H9 (cell line): ENCODE data around the gene UBE2V1. TPM values are rescaled to one million over a fixed set of nuclear protein-coding genes. Genes with fewer than 3 reads are reported as not detected.

Source experiments
- DNase-seq: peaks from one replicate; pipeline ENCODE4 v3.0.0-alpha.2; 2017
- H2AFZ ChIP-seq: one replicate; pipeline ENCODE4 v1.6.1; 2013; ENCODE audit warnings: mild to moderate bottlenecking, low read length, control low read depth, moderate library complexity
- H2AK5ac ChIP-seq: 2 replicates; pipeline ENCODE4 v1.6.1; 2013; ENCODE audit warnings: low read length, control low read depth, mixed read lengths; ENCODE audit not compliant: insufficient read length
- H2BK120ac ChIP-seq: one replicate; pipeline ENCODE4 v1.6.1; 2013; ENCODE audit warnings: low read depth, mild to moderate bottlenecking, low read length, control low read depth, inconsistent platforms; ENCODE audit not compliant: poor library complexity, severe bottlenecking
- H2BK12ac ChIP-seq: 2 replicates; pipeline ENCODE4 v1.6.1; 2013; ENCODE audit warnings: low read length, control low read depth, mixed read lengths, low read depth; ENCODE audit not compliant: insufficient read length
- H2BK15ac ChIP-seq: 2 replicates; pipeline ENCODE4 v1.6.1; 2013; ENCODE audit warnings: low read depth, low read length, control low read depth
- H2BK20ac ChIP-seq: one replicate; pipeline ENCODE4 v1.6.1; 2013; ENCODE audit warnings: low read depth, mild to moderate bottlenecking, low read length, control low read depth, inconsistent platforms; ENCODE audit not compliant: poor library complexity, severe bottlenecking
- H2BK5ac ChIP-seq: 2 replicates; pipeline ENCODE4 v1.6.1; 2013; ENCODE audit warnings: low read length, control low read depth, mixed read lengths; ENCODE audit not compliant: insufficient read length
- H3K14ac ChIP-seq: 2 replicates; pipeline ENCODE4 v1.6.1; 2013; ENCODE audit warnings: low read length, control low read depth; ENCODE audit not compliant: insufficient read depth
- H3K18ac ChIP-seq: 2 replicates; pipeline ENCODE4 v1.6.1; 2013; ENCODE audit warnings: low read depth, mild to moderate bottlenecking, mixed read lengths, low read length, control low read depth; ENCODE audit not compliant: insufficient read length
- H3K23ac ChIP-seq: 2 replicates; pipeline ENCODE4 v1.6.1; 2013; ENCODE audit warnings: low read length, control low read depth, mixed read lengths, low read depth; ENCODE audit not compliant: insufficient read length
- H3K23me2 ChIP-seq: 2 replicates; pipeline ENCODE4 v1.6.1; 2013; ENCODE audit warnings: low read depth, mild to moderate bottlenecking, mixed read lengths, low read length, control low read depth; ENCODE audit not compliant: insufficient read length, poor library complexity, severe bottlenecking
- H3K27ac ChIP-seq: 2 replicates; pipeline ENCODE4 v1.5.1; 2013; ENCODE audit warnings: low read length, control low read depth, mixed read lengths, low read depth; ENCODE audit not compliant: insufficient read length
- H3K27me3 ChIP-seq: 2 replicates; pipeline ENCODE4 v1.6.1; 2013; ENCODE audit warnings: low read length, control low read depth, inconsistent platforms; ENCODE audit not compliant: insufficient read depth
- H3K4ac ChIP-seq: 2 replicates; pipeline ENCODE4 v1.6.1; 2013; ENCODE audit warnings: low read depth, mild to moderate bottlenecking, control low read depth, inconsistent platforms, low read length, moderate library complexity
- H3K4me1 ChIP-seq: 2 replicates; pipeline ENCODE4 v1.6.1; 2013; ENCODE audit warnings: low read length, control low read depth, inconsistent platforms; ENCODE audit not compliant: insufficient read depth
- H3K4me2 ChIP-seq: 2 replicates; pipeline ENCODE4 v1.6.1; 2013; ENCODE audit warnings: low read length, control low read depth, mixed read lengths; ENCODE audit not compliant: insufficient read length, insufficient read depth
- H3K56ac ChIP-seq: 2 replicates; pipeline ENCODE4 v1.6.1; 2013; ENCODE audit warnings: low read depth, mild to moderate bottlenecking, mixed read lengths, low read length, control low read depth; ENCODE audit not compliant: insufficient read length
- H3K79me1 ChIP-seq: 2 replicates; pipeline ENCODE4 v1.6.1; 2013; ENCODE audit warnings: low read depth, mild to moderate bottlenecking, moderate library complexity, low read length, control low read depth, inconsistent platforms; ENCODE audit not compliant: insufficient read depth, poor library complexity, severe bottlenecking
- H3K79me2 ChIP-seq: 2 replicates; pipeline ENCODE4 v1.6.1; 2013; ENCODE audit warnings: low read length, control low read depth, inconsistent platforms; ENCODE audit not compliant: insufficient read depth
- H3K9ac ChIP-seq: 2 replicates; pipeline ENCODE4 v1.6.1; 2013; ENCODE audit warnings: low read length, control low read depth, mixed read lengths; ENCODE audit not compliant: insufficient read length; ENCODE audit errors: extremely low read depth
- H3K9me3 ChIP-seq: one replicate; pipeline ENCODE4 v1.6.1; 2013; ENCODE audit warnings: low read depth, low read length, inconsistent platforms; ENCODE audit not compliant: control insufficient read depth
- H3T11ph ChIP-seq: one replicate; pipeline ENCODE4 v1.6.1; 2013; ENCODE audit warnings: mild to moderate bottlenecking, low read length, control low read depth, inconsistent platforms
- H4K20me1 ChIP-seq: one replicate; pipeline ENCODE4 v1.6.1; 2013; ENCODE audit not compliant: control insufficient read depth, insufficient read length, insufficient read depth
- H4K5ac ChIP-seq: 2 replicates; pipeline ENCODE4 v1.6.1; 2013; ENCODE audit warnings: low read depth, mild to moderate bottlenecking, mixed read lengths, low read length, control low read depth; ENCODE audit not compliant: insufficient read length
- H4K8ac ChIP-seq: replicated peaks from 2 replicates; pipeline ENCODE4 v1.6.1; 2013; ENCODE audit warnings: low read length, control low read depth, mixed read lengths, low read depth; ENCODE audit not compliant: insufficient read length
- H4K91ac ChIP-seq: 2 replicates; pipeline ENCODE4 v1.6.1; 2013; ENCODE audit warnings: low read depth, mild to moderate bottlenecking, moderate library complexity, mixed read lengths, low read length, control low read depth; ENCODE audit not compliant: insufficient read length
- H3K27ac Mint-ChIP-seq, 3 experiments: 2 replicates in 2 of 3; 3 replicates in 1 of 3; pipeline ENCODE4 v1.8.0; 2020 to 2021; ENCODE audit warnings: mixed read lengths in 3 of 3, mild to moderate bottlenecking in 1 of 3, moderate library complexity in 1 of 3
- H3K27me3 Mint-ChIP-seq: 2 replicates; pipeline ENCODE4 v1.8.0; 2021; ENCODE audit warnings: low read depth, mild to moderate bottlenecking, moderate library complexity, mixed read lengths
- H3K36me3 Mint-ChIP-seq, 3 experiments: 2 replicates in 2 of 3; 3 replicates in 1 of 3; pipeline ENCODE4 v1.8.0; 2020 to 2021; ENCODE audit warnings: low read depth in 3 of 3, mixed read lengths in 3 of 3; ENCODE audit not compliant: insufficient read depth in 1 of 3
- H3K4me1 Mint-ChIP-seq, 2 experiments: 2 replicates each; pipeline ENCODE4 v1.8.0; 2020; ENCODE audit warnings: mixed read lengths in 2 of 2
- H3K4me3 Mint-ChIP-seq, 2 experiments: 2 replicates in 1 of 2; 3 replicates in 1 of 2; pipeline ENCODE4 v1.8.0; 2020 to 2021; ENCODE audit warnings: mild to moderate bottlenecking in 2 of 2, mixed read lengths in 2 of 2, moderate library complexity in 1 of 2
- H3K9me3 Mint-ChIP-seq, 2 experiments: 2 replicates in 1 of 2; 3 replicates in 1 of 2; pipeline ENCODE4 v1.8.0; 2020; ENCODE audit warnings: mild to moderate bottlenecking in 2 of 2, mixed read lengths in 2 of 2, moderate library complexity in 1 of 2
- CTCF ChIP-seq: fragments of 200-600 bp; sonication (generic); conservative IDR thresholded peaks from 3 replicates; pipeline ENCODE4 v1.8.0; 2021; ENCODE audit warnings: antibody characterized with exemption, mild to moderate bottlenecking
- WGBS: extraction: QIAGEN DNeasy Blood & Tissue Kit; methylation state at CpG from one replicate; pipeline ENCODE4 v1.1.7; 2013; ENCODE audit warnings: missing lambda C conversion rate, low lambda C conversion rate, mixed read lengths; ENCODE audit not compliant: insufficient read length; ENCODE audit errors: extremely low coverage; 5-methylcytosine and 5-hydroxymethylcytosine counted together
- total RNA-seq: library from RNA; stranded (reverse); gene quantifications from 2 replicates; pipeline ENCODE4 v1.2.1, GENCODE V29; 2021

The UBE2V1 gene
- total RNA-seq, 1 experiment from 2014 or later, result 152 TPM

- no peaks in the 10 kb centered on the region for H3K9me3 ChIP-seq
- no peak overlapping the region for H2BK5ac ChIP-seq
- no peak overlapping the region for H2BK12ac ChIP-seq
- no peaks in the 10 kb centered on the region for H3K79me2 ChIP-seq
- H2AK5ac ChIP-seq, result no peak overlapping the region
- H3K18ac ChIP-seq, result no peak overlapping the region
- DNase-seq, result no peak
- H4K5ac ChIP-seq, result no peak overlapping the region
- H3T11ph ChIP-seq, result no peak overlapping the region
- H3K4me1 ChIP-seq, result no peaks in the 10 kb centered on the region
- H3K36me3 Mint-ChIP-seq, result no peaks in the 10 kb centered on the region
- no peak overlapping the region for H3K4me3 Mint-ChIP-seq
- no peaks in the 10 kb centered on the region; a peak in 1 of 5 replicates for H3K9me3 Mint-ChIP-seq
- no peaks in the 10 kb centered on the region for H3K27me3 ChIP-seq
- no peak overlapping the region for H4K8ac ChIP-seq
- no peak overlapping the region for H4K91ac ChIP-seq
- H3K23me2 ChIP-seq, result no peaks in the 10 kb centered on the region
- no CpG with 5 or more reads among the region's 3 CpGs for WGBS
- H3K23ac ChIP-seq, result no peak overlapping the region
- H3K56ac ChIP-seq, result no peak overlapping the region
- no peak overlapping the region for H3K9ac ChIP-seq
- no peak overlapping the region for H3K27ac ChIP-seq
- no peaks in the 10 kb centered on the region for H3K79me1 ChIP-seq
- no peak for TF ChIP-seq CTCF
- H2AFZ ChIP-seq, result no peak overlapping the region
- no peak overlapping the region for H3K4ac ChIP-seq
- H3K4me1 Mint-ChIP-seq, result peaks cover 17 to 42% of the 10 kb centered on the region in 2 experiments
- H2BK15ac ChIP-seq, result no peak overlapping the region
- no peak overlapping the region for H2BK20ac ChIP-seq
- H4K20me1 ChIP-seq, result no peaks in the 10 kb centered on the region
- peaks cover 1% of the 10 kb centered on the region; the same call in 1 of the 2 replicates for H3K27me3 Mint-ChIP-seq
- no peak overlapping the region for H3K4me2 ChIP-seq
- H3K14ac ChIP-seq, result no peak overlapping the region
- no peak overlapping the region for H3K27ac Mint-ChIP-seq
- H2BK120ac ChIP-seq, result no peak overlapping the region
Observed at GRCh38 chr20:50036703-50037102, 76.2 kb downstream of the UBE2V1 start.
